GM21447 (cell line): ENCODE results near the gene CBR4.
"Not testable (repeated sequence)": the region's sequence is repeated elsewhere in the genome, so short reads cannot be mapped to it uniquely, and the experiment has no call there.

ENCODE experiments used
- ATAC-seq: cut with Tn5 transposase; IDR thresholded peaks from one replicate; pipeline ENCODE4 v1.9.1; 2021; ENCODE audit not compliant: unreplicated experiment

Gene CBR4

GRCh38 chr4:169035871-169036620, 26.0 kb upstream of the CBR4 start:
- ATAC-seq, result not testable (repeated sequence)

DNA sequence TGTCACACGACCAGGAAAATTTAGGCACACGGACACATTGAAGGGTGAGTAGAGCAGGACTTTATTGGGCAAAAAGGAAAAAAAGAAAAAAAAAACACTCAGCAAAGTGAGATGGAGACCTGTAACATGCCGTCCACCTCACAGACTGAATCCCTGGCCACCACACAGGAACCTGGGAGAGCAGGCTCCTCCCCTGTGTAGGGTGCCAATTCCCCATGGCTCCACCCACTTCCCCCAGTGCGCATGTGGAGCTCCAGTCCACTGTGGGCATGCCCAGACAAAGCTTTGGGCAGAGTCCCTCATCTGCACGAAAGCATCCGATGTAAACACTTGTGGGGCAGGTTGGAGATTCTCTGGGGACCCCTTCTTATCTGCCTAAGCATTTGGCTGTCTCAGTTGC, 23.6 kb upstream of the CBR4 start:
- ATAC-seq, result no peak

- no peak for ATAC-seq
These were observed 23.0 kb upstream of the CBR4 start for GRCh38 chr4:169032883-169033645.

GRCh38 chr4:169032194-169032593, 22.1 kb upstream of the CBR4 start:
- ATAC-seq, result no peak

- ATAC-seq, result no peak
These were observed 21.3 kb upstream of the CBR4 start for GRCh38 chr4:169031392-169031791.

- no peak for ATAC-seq
These were observed 20.5 kb upstream of the CBR4 start for GRCh38 chr4:169030562-169030982.

DNA sequence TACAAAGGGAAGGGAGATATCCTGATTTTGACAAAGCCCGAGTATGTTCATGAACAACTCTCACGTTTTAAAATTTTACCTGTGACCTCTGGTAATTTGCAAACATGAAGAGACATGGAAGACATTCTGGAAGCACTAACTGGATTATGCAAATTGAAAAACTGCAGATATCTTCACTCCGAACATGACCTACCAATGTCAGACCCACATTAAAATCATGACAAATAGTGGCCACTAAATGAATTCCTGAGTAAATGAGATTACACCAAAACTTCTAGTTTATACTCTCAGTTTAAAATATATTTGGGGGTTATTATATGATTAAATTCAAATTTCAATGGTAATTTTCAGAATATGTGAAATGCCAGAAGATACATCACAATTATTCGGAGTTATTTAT, 19.9 kb upstream of the CBR4 start:
- ATAC-seq, result no peak

- ATAC-seq, result no peak
These were observed 17.6 kb upstream of the CBR4 start for GRCh38 chr4:169027663-169028062.

GRCh38 chr4:169025184-169025583, 15.1 kb upstream of the CBR4 start:
- ATAC-seq, result no peak

GRCh38 chr4:169024762-169025161, 14.7 kb upstream of the CBR4 start:
- ATAC-seq, result peak; percentile 84

DNA sequence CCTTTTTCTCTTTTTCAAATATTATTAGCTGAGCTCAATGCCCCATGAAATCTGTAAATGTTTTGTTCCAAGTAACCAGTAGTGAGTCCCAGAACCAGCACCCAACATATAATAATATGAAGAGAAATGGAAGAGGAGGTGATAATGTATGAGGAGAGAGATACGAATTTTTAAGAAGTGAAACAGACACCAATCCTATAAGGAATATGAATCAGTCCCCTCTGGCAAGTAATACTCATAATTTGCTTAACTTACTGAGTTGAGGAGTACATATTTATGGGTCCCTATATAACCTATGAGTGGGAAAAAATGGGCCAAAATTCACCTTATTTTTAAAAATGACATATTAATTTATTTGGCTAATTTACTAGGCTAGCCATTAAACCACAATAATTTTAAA, 8.4 kb upstream of the CBR4 start:
- ATAC-seq, result no peak

DNA sequence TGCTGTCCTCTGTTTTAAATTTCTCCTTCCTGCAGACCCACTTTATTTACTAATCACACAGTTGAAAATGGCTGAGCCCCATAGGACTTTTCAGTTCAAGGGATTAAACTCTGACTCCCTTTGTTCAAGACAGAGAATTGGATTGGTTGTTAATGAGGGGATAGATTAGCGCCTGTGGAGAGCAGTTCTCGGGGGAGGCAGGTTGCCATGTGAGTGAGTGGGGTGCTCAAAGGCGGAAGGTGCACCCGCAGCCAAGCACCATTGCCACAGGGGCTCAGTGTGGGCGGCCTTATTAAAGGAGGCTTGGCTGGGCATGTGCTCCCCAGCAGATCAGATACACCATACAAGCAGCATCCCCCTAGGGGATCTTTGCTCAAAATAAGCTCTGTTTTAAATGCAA, 7.9 kb upstream of the CBR4 start:
- ATAC-seq, result no peak

DNA sequence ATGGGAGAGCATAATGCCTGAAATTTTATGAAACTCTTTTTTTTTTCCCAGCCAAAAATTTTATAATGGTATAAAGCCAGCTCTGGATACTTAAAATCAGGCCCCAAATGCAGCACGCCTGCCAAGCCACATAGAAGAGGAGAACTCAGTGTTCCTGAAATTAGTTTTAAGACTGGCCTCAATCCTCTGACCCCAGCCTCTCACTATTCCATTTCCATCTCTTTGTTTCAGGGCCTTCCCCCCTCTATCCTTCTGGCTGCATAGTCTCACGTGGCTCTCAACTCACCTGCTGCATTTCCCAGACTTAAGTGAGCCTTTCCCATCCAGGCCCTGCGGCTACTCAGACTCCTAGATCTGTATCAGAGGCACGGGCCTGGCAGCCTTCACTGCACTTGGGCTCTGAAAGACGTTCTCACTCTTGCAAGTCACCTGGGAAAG, 5.2 kb upstream of the CBR4 start:
- ATAC-seq, result no peak

DNA sequence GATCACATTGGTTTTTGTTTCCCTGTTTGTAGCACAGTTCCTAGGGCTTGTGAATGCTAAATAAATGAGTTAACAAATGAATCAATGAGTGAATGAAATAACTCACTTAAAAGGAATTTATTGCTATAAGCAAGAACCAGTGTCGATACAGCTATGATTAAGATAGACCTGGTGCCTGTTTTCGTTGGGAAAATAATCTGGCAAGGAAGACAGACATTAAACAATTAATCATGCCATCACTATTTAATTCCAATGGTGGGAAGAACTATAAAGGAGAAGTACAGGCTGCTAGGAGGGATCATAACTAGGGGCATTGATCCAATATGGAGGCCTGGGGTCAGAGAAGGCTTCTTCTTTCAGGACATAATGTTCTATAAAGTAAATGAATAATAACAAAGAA, 4.5 kb upstream of the CBR4 start:
- no peak for ATAC-seq

DNA sequence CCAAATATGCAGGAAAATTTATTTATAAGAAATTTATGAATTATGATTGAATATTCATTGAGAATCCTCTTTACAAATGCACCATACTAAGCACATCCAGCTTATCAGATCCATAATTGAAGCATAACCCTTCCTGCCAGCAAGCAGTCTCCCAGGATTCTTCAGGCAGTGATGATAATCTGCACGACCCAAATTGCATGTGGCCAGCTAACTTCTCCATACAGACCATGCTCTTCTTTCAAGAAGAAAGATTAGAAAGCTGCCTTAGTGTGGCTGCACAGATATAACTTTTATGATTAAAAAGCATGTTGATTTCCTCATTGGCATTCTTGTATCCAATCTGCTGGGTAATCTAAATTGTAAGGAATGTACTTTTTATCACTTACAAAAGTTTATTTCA, 3.3 kb upstream of the CBR4 start:
- ATAC-seq, result no peak

DNA sequence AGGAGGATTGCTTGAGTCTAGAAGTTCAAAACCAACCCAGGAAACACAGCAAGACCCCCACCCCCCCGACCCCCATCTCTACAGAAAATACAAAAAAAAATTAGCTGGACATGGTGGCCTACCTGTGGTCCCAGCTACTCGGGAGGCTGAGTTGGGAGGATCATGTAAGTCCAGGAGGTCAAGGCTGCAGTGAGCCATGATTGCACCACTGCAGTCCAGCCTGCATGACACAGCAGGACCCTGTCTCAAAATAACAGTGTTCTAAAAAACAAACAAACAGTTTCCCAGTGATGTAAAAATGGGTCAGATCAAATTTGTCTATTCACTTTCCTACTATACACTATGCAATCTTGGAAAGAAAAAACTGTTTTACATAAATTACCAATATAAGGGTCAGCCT, 2.0 kb upstream of the CBR4 start:
- no peak for ATAC-seq

GRCh38 chr4:169009286-169010124, 550 bp downstream of the CBR4 start:
- ATAC-seq, result peak; percentile 45

GRCh38 chr4:169005453-169006099, 4.5 kb downstream of the CBR4 start:
- ATAC-seq, result no peak

GRCh38 chr4:169000315-169000714, 9.7 kb downstream of the CBR4 start:
- no peak for ATAC-seq

GRCh38 chr4:168999809-169000208, 10.2 kb downstream of the CBR4 start:
- ATAC-seq, result no peak

GRCh38 chr4:168998596-168998995, 11.5 kb downstream of the CBR4 start:
- no peak for ATAC-seq
